Pons (tissue), 1 donor: ENCODE results near the gene SLC48A1.

ENCODE experiments used
- DNase-seq: peaks from one replicate; pipeline ENCODE4 v3.0.0-alpha.2; 2016; ENCODE audit warnings: low spot score

Gene SLC48A1

DNA sequence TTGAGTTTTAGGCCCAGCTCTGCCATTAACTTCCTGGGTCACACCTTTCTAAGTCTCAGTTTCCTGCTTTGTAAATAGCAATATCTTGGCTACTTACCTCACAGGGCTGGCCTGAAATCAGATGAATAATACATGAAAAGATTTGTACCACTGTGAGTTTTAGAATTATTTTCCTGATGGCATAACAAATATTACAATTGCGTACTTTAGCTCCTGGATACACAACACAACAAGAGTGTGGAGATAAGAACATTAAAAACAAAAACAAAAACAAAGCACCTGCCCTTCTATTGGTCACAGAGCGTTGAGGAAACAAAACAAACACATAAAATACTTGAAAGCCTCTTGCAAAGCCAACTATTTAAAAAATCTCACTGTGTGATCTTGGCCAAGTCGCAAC lies 51.6 kb downstream of the SLC48A1 start:
- no peak for DNase-seq

DNA sequence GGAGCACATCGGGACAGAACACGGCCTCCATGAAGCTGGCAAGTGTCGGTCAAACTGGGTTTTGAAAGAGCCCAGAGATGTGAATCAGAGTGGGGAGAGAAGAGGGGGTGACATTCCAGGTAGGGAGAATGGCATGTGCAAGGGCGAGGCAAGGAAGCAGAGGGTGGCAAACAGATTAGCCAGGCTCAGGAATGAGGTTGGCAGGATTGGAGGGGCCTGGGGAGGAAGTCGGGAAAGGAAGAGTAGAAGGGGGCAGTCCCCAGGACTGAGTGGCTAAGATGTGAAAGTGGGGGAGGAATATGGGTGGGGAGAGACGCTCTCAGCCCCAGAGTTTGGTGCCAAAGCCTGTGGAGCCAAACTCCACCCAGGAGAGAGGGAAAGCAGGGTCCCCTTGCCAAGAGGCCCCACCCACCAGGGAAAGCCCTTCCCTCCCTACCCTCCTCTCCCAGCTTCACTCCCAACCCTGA lies 52.2 kb downstream of the SLC48A1 start:
- no peak for DNase-seq

DNA sequence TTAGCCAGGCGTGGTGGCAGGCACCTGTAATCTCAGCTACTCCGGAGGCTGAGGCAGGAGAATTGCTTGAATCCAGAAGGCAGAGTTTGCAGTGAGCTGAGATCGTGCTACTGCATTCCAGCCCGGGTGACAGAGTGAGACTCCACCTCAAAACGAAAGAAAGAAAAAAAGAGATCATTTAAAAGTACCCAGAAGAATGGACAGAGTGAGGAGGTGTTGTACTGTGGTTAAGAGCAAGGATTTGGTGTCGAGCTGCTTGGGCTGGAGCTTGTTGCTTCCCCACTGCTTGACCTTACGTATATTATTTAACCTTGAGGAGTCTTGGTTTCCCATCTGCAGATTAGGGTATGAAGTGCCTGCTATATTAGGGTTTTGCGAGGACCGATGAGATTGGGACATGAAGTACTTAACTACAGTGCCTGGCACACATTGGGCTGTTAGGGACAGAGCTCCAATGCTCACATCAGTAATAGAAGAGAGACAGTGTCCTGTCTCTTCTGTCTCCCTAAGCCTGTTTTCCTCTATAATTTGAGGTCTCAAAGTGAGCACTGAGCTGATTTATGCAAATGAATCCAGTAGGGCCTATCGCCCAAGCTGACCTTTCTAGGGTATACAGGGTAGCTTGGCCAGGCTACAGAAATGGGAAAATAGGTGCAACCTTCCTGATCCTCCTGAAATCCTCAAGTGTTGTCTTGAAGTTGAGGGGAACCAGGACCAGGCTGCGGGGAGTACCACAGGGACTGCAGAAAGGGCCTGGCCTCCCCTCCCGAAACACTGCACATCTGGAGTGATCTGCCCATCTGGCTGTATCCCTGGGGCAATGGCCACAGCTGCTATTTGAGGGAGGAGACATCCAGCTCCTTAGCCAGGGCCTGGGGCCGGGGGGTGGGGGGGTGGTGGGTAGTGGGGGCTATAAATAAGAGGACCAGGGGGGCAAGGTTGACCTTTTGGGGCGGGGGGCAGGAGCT lies 55.3 kb downstream of the SLC48A1 start:
- no peak for DNase-seq

- DNase-seq = no peak
These were observed 56.0 kb downstream of the SLC48A1 start for GRCh38 chr12:47828976-47829482.

- no peak for DNase-seq
These were observed 56.5 kb downstream of the SLC48A1 start for GRCh38 chr12:47829584-47829983.
